ENCODE data around the gene LRRN3. TPM values are rescaled to one million over a fixed set of nuclear protein-coding genes. Genes with fewer than 3 reads are reported as not detected.

LRRN3 gene
- polyA plus RNA-seq, 1 of the 3 experiments (the other 2 are of a cell fraction): 2.1 TPM

GRCh38 chr7:111174510-111174909, 83.6 kb downstream of the LRRN3 start (continued):
- no peak for TF ChIP-seq REST (IDR thresholded peaks at IDR 0.05; ENCODE audit: low read depth, low read length)

Measured in SK-N-SH (cell line).